ENCODE results near the gene ANKRD39. TPM values are rescaled to one million over a fixed set of nuclear protein-coding genes. Genes with fewer than 3 reads are reported as not detected.
A peak's percentile ranks its signal among the peaks of the same experiment; 100 is the strongest.

ANKRD39 gene
- total and polyA plus RNA-seq, 9 of the 15 experiments (the other 6 are each of a cell fraction or from before 2014, with no cell fraction given), result 8.2 to 33.1 (median 23.8) TPM

DNA sequence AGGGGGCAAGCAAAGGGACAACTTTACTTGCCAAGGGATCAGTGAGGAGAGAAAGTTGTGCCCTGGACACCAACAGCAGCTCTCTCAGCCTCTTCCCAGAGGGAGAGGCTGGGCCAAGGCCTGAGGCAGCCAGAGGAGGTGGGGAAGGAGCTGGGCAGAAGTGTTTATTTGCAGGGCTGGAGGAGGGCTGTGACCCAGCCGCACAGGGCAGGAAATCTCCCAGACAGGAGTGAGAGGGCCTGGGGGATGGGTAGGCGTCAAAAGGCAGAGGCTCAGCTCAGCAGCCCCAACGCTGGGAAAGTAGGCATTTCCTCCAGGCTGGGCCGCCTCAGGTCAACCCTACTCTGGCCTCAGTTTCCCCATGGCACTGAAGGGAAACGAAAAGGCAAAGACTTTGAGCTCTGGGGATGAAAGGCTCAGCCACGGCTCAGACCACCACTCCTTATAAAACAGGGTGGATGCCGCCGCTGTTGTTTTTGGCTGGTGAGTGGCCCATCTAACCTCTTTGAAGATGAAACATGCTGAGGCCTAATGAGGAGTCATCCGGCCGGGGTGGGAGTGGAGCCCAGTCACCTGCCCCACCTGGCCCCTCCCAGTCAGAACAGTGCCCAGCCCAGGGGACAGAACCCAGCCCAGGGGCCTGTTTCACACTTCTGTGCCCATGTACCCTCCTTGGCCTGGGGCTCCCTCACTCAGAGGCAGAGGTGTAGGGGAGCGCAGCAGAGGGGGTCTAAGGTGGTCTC, 33.9 kb upstream of the ANKRD39 start (continued):
- TF ChIP-seq, protein P1, sequence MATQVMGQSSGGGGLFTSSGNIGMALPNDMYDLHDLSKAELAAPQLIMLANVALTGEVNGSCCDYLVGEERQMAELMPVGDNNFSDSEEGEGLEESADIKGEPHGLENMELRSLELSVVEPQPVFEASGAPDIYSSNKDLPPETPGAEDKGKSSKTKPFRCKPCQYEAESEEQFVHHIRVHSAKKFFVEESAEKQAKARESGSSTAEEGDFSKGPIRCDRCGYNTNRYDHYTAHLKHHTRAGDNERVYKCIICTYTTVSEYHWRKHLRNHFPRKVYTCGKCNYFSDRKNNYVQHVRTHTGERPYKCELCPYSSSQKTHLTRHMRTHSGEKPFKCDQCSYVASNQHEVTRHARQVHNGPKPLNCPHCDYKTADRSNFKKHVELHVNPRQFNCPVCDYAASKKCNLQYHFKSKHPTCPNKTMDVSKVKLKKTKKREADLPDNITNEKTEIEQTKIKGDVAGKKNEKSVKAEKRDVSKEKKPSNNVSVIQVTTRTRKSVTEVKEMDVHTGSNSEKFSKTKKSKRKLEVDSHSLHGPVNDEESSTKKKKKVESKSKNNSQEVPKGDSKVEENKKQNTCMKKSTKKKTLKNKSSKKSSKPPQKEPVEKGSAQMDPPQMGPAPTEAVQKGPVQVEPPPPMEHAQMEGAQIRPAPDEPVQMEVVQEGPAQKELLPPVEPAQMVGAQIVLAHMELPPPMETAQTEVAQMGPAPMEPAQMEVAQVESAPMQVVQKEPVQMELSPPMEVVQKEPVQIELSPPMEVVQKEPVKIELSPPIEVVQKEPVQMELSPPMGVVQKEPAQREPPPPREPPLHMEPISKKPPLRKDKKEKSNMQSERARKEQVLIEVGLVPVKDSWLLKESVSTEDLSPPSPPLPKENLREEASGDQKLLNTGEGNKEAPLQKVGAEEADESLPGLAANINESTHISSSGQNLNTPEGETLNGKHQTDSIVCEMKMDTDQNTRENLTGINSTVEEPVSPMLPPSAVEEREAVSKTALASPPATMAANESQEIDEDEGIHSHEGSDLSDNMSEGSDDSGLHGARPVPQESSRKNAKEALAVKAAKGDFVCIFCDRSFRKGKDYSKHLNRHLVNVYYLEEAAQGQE (IDR thresholded peaks at IDR 0.05; ENCODE audit: borderline replicate concordance), result no peak
- TF ChIP-seq, protein P1 (CRISPR knock-in tag; IDR thresholded peaks at IDR 0.05; ENCODE audit: low read depth), result no peak
- TF ChIP-seq, protein P2, sequence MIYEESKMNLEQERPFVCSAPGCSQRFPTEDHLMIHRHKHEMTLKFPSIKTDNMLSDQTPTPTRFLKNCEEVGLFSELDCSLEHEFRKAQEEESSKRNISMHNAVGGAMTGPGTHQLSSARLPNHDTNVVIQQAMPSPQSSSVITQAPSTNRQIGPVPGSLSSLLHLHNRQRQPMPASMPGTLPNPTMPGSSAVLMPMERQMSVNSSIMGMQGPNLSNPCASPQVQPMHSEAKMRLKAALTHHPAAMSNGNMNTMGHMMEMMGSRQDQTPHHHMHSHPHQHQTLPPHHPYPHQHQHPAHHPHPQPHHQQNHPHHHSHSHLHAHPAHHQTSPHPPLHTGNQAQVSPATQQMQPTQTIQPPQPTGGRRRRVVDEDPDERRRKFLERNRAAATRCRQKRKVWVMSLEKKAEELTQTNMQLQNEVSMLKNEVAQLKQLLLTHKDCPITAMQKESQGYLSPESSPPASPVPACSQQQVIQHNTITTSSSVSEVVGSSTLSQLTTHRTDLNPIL (CRISPR knock-in tag; IDR thresholded peaks at IDR 0.05), result no peak
- peak; percentile 40 for TF ChIP-seq CXXC5 (CRISPR knock-in tag; IDR thresholded peaks at IDR 0.05)
- 0 out of 4 replicates have a peak, but pooled peaks of 1 of the 2 experiments have one; percentile 15 for TF ChIP-seq TBL1XR1 (IDR thresholded peaks at IDR 0.05; ENCODE audit: low read length in 2 of 2)
- no peak for TF ChIP-seq TEAD4 (IDR thresholded peaks at IDR 0.05; ENCODE audit: low read length)
- TF ChIP-seq TEAD4 (CRISPR knock-in tag; IDR thresholded peaks at IDR 0.05; ENCODE audit: borderline replicate concordance), result no peak
- TF ChIP-seq FIP1L1 (IDR thresholded peaks at IDR 0.05; ENCODE audit: low read depth, low read length, poor library complexity, severe bottlenecking), result no peak
- TF ChIP-seq, protein P3, sequence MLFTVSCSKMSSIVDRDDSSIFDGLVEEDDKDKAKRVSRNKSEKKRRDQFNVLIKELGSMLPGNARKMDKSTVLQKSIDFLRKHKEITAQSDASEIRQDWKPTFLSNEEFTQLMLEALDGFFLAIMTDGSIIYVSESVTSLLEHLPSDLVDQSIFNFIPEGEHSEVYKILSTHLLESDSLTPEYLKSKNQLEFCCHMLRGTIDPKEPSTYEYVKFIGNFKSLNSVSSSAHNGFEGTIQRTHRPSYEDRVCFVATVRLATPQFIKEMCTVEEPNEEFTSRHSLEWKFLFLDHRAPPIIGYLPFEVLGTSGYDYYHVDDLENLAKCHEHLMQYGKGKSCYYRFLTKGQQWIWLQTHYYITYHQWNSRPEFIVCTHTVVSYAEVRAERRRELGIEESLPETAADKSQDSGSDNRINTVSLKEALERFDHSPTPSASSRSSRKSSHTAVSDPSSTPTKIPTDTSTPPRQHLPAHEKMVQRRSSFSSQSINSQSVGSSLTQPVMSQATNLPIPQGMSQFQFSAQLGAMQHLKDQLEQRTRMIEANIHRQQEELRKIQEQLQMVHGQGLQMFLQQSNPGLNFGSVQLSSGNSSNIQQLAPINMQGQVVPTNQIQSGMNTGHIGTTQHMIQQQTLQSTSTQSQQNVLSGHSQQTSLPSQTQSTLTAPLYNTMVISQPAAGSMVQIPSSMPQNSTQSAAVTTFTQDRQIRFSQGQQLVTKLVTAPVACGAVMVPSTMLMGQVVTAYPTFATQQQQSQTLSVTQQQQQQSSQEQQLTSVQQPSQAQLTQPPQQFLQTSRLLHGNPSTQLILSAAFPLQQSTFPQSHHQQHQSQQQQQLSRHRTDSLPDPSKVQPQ (CRISPR knock-in tag; IDR thresholded peaks at IDR 0.05; ENCODE audit: borderline replicate concordance), result 0 out of 2 replicates have a peak, but pooled peaks have one; percentile 29
- TF ChIP-seq, protein P4, sequence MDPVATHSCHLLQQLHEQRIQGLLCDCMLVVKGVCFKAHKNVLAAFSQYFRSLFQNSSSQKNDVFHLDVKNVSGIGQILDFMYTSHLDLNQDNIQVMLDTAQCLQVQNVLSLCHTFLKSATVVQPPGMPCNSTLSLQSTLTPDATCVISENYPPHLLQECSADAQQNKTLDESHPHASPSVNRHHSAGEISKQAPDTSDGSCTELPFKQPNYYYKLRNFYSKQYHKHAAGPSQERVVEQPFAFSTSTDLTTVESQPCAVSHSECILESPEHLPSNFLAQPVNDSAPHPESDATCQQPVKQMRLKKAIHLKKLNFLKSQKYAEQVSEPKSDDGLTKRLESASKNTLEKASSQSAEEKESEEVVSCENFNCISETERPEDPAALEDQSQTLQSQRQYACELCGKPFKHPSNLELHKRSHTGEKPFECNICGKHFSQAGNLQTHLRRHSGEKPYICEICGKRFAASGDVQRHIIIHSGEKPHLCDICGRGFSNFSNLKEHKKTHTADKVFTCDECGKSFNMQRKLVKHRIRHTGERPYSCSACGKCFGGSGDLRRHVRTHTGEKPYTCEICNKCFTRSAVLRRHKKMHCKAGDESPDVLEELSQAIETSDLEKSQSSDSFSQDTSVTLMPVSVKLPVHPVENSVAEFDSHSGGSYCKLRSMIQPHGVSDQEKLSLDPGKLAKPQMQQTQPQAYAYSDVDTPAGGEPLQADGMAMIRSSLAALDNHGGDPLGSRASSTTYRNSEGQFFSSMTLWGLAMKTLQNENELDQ (CRISPR knock-in tag; IDR thresholded peaks at IDR 0.05; ENCODE audit: borderline replicate concordance), result 0 out of 2 replicates have a peak, but pooled peaks have one; percentile 46
- TF ChIP-seq MXI1 (IDR thresholded peaks at IDR 0.05; ENCODE audit: low read depth, low read length), result no peak

All from K562 (cell line).